GM19455 (cell line): ENCODE measurements around the gene POLN.

Source experiments
- ATAC-seq: cut with Tn5 transposase; IDR thresholded peaks from one replicate; pipeline ENCODE4 v1.9.1; 2021; ENCODE audit not compliant: unreplicated experiment

Gene POLN

GRCh38 chr4:2062808-2063524 lies 179.0 kb downstream of the POLN start:
- no peak for ATAC-seq

GRCh38 chr4:2062168-2062807 lies 179.6 kb downstream of the POLN start:
- no peak for ATAC-seq

GRCh38 chr4:2061186-2062131 lies 180.5 kb downstream of the POLN start:
- ATAC-seq, result no peak

- no peak for ATAC-seq
Measured at GRCh38 chr4:2060611-2061185, 181.2 kb downstream of the POLN start.

GRCh38 chr4:2059726-2060602 lies 182.0 kb downstream of the POLN start:
- no peak for ATAC-seq

GRCh38 chr4:2059046-2059725 lies 182.7 kb downstream of the POLN start, which contains the start of gene NAT8L:
Gene NAT8L, plus strand, starts transcription at chr4:2059327. Its CDS starts 185 bp downstream, at chr4:2059512.
- no peak for ATAC-seq

- ATAC-seq, result no peak
Measured at GRCh38 chr4:2058264-2059045, 183.5 kb downstream of the POLN start.

- no peak for ATAC-seq
Measured at GRCh38 chr4:2057382-2058065, 184.4 kb downstream of the POLN start.

GRCh38 chr4:2054217-2054616 lies 187.7 kb downstream of the POLN start:
- ATAC-seq, result no peak

GRCh38 chr4:2051086-2051485 lies 190.8 kb downstream of the POLN start:
- no peak for ATAC-seq

- no peak for ATAC-seq
Measured at GRCh38 chr4:2049811-2050210, 192.1 kb downstream of the POLN start.

- ATAC-seq, result no peak
Measured at GRCh38 chr4:2049381-2049780, 192.5 kb downstream of the POLN start.

GRCh38 chr4:2048831-2049230 lies 193.1 kb downstream of the POLN start:
- no peak for ATAC-seq

GRCh38 chr4:2047781-2048581 lies 193.9 kb downstream of the POLN start:
- ATAC-seq, result no peak

- ATAC-seq, result no peak
Measured at GRCh38 chr4:2047031-2047660, 194.8 kb downstream of the POLN start.

GRCh38 chr4:2046031-2046961 lies 195.6 kb downstream of the POLN start:
- no peak for ATAC-seq
